ENCODE measurements around the gene SLC25A24.
"Not testable (repeated sequence)": the region's sequence is repeated elsewhere in the genome, so short reads cannot be mapped to it uniquely, and the experiment has no call there.

- TF ChIP-seq CTCF (IDR thresholded peaks at IDR 0.05 in 2 of 3, conservative IDR thresholded peaks at IDR 0.05 in 1 of 3; ENCODE audit: control insufficient read depth in 2 of 3, extremely low read depth in 1 of 3, insufficient read depth in 1 of 3, low read depth in 3 of 3, low read length in 3 of 3): peak; percentile 29 to 49 (median 36); a peak in 5 of 6 replicates
- not testable (repeated sequence) for TF ChIP-seq KDM1A (IDR thresholded peaks at IDR 0.05; ENCODE audit: borderline replicate concordance); ZBTB11 (CRISPR knock-in tag; IDR thresholded peaks at IDR 0.05); POLR2AphosphoS5 (IDR thresholded peaks at IDR 0.05; ENCODE audit: low read length); GABPA (IDR thresholded peaks at IDR 0.05; ENCODE audit: low read depth); MXI1 (IDR thresholded peaks at IDR 0.05; ENCODE audit: low read depth, low read length); TCF12 (IDR thresholded peaks at IDR 0.05; ENCODE audit: low read depth, low read length); ZNF592 (IDR thresholded peaks at IDR 0.05); STAT1 (conservative IDR thresholded peaks at IDR 0.05); EZH2 (IDR thresholded peaks at IDR 0.05; ENCODE audit: borderline replicate concordance, control insufficient read depth, low read depth, low read length); SUPT20H (IDR thresholded peaks at IDR 0.05; ENCODE audit: borderline replicate concordance, control insufficient read depth, low read depth, low read length); NFIC (IDR thresholded peaks at IDR 0.05; ENCODE audit: low read depth, low read length); TCF3 (IDR thresholded peaks at IDR 0.05; ENCODE audit: borderline replicate concordance, insufficient read depth, low read depth, low read length); POLR2A (IDR thresholded peaks at IDR 0.05; ENCODE audit: low read depth, low read length)
These were observed 14.7 kb upstream of the SLC25A24 start for GRCh38 chr1:108214641-108215465.
